ENCODE measurements around the gene MED13. TPM values are rescaled to one million over a fixed set of nuclear protein-coding genes. Genes with fewer than 3 reads are reported as not detected.
"Not testable (repeated sequence)": the region's sequence is repeated elsewhere in the genome, so short reads cannot be mapped to it uniquely, and the experiment has no call there.

Gene MED13
- total RNA-seq, 1 donor from 2014 or later: 130 TPM

DNA sequence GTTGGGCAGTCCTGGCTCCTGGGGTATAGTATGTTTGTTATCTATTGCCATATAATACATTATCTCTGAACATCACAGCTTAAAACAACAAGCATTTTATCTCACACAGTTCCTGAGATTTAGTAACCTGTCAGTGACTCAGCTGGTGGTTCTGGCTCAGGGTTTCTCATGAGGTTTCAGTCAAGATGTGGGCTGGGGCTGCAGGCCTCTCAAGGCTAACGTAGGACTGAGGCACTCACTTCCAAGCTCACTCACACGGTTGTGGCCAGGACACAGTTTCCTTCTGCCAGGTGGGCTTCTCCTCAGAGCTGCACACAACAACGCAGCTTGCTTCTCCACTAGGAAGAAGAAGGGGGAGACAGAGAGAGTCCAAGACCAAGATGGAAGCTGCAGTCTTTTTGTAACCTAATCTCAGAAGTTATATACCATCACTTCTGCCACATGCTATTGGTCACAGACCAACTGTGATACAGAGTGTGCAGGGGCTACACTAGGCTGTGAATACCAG is 10.3 kb upstream of the MED13 start:
- no peak for DNase-seq
- TF ChIP-seq, protein P1, sequence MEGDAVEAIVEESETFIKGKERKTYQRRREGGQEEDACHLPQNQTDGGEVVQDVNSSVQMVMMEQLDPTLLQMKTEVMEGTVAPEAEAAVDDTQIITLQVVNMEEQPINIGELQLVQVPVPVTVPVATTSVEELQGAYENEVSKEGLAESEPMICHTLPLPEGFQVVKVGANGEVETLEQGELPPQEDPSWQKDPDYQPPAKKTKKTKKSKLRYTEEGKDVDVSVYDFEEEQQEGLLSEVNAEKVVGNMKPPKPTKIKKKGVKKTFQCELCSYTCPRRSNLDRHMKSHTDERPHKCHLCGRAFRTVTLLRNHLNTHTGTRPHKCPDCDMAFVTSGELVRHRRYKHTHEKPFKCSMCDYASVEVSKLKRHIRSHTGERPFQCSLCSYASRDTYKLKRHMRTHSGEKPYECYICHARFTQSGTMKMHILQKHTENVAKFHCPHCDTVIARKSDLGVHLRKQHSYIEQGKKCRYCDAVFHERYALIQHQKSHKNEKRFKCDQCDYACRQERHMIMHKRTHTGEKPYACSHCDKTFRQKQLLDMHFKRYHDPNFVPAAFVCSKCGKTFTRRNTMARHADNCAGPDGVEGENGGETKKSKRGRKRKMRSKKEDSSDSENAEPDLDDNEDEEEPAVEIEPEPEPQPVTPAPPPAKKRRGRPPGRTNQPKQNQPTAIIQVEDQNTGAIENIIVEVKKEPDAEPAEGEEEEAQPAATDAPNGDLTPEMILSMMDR (IDR thresholded peaks at IDR 0.05; ENCODE audit: partially characterized antibody, unreplicated experiment): no peak
- no peaks in the 10 kb centered on the region for H3K36me3 Mint-ChIP-seq (ENCODE audit: unreplicated experiment)
- H3K4me3 Mint-ChIP-seq (ENCODE audit: unreplicated experiment): no peak overlapping the region
- H3K9me3 Mint-ChIP-seq (ENCODE audit: unreplicated experiment): peaks cover 2% of the 10 kb centered on the region
- peaks cover 1% of the 10 kb centered on the region for H3K27me3 Mint-ChIP-seq (ENCODE audit: unreplicated experiment)
- H3K4me1 Mint-ChIP-seq (ENCODE audit: low read depth, unreplicated experiment): peaks cover 13% of the 10 kb centered on the region
- no peak overlapping the region for H3K27ac Mint-ChIP-seq (ENCODE audit: unreplicated experiment)

GRCh38 chr17:62073993-62074392 is 8.9 kb upstream of the MED13 start:
- Mint-ChIP-seq H3K36me3 (ENCODE audit: unreplicated experiment) (no peaks in the 10 kb centered on the region), H3K9me3 (ENCODE audit: unreplicated experiment) (peaks cover 2% of the 10 kb centered on the region)
- TF ChIP-seq, protein P1 (IDR thresholded peaks at IDR 0.05; ENCODE audit: partially characterized antibody, unreplicated experiment): no peak

DNA sequence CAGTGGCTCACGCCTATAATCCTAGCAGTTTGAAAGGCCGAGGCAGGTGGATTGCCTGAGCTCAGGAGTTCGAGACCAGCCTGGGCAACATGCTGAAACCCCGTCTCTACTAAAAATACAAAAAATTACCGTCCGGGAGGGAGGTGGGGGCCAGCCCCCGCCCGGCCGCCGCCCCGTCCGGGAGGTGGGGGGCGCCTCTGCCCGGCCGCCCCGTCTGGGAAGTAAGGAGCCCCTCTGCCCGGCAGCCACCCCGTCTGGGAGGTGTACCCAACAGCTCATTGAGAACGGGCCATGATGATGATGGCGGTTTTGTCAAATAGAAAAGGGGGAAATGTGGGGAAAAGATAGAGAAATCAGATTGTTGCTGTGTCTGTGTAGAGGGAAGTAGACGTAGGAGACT is 7.8 kb upstream of the MED13 start:
- H3K4me3 Mint-ChIP-seq (ENCODE audit: unreplicated experiment): peak overlapping the region; percentile 26
- DNase-seq; H3K27ac Mint-ChIP-seq (ENCODE audit: unreplicated experiment); H3K27me3 Mint-ChIP-seq (ENCODE audit: unreplicated experiment); H3K9me3 Mint-ChIP-seq (ENCODE audit: unreplicated experiment); H3K36me3 Mint-ChIP-seq (ENCODE audit: unreplicated experiment): not testable (repeated sequence)
- peaks cover 18% of the 10 kb centered on the region for H3K4me1 Mint-ChIP-seq (ENCODE audit: low read depth, unreplicated experiment)

More at GRCh38 chr17:62073993-62074392, 8.9 kb upstream of the MED13 start:
- Mint-ChIP-seq H3K4me3 (ENCODE audit: unreplicated experiment) (no peak overlapping the region), H3K4me1 (ENCODE audit: low read depth, unreplicated experiment) (peaks cover 18% of the 10 kb centered on the region), H3K27ac (ENCODE audit: unreplicated experiment) (no peak overlapping the region), H3K27me3 (ENCODE audit: unreplicated experiment) (peaks cover 1% of the 10 kb centered on the region)
- DNase-seq: no peak

GRCh38 chr17:62070900-62071299 is 5.8 kb upstream of the MED13 start:
- peak overlapping the region; percentile 76 for H3K27ac Mint-ChIP-seq (ENCODE audit: unreplicated experiment)
- peaks cover 20% of the 10 kb centered on the region for H3K4me1 Mint-ChIP-seq (ENCODE audit: low read depth, unreplicated experiment)
- peaks cover 3% of the 10 kb centered on the region for H3K9me3 Mint-ChIP-seq (ENCODE audit: unreplicated experiment)
- TF ChIP-seq, protein P1 (IDR thresholded peaks at IDR 0.05; ENCODE audit: partially characterized antibody, unreplicated experiment): no peak
- H3K36me3 Mint-ChIP-seq (ENCODE audit: unreplicated experiment): no peaks in the 10 kb centered on the region
- DNase-seq: no peak
- peak overlapping the region; percentile 13 for H3K4me3 Mint-ChIP-seq (ENCODE audit: unreplicated experiment)
- no peaks in the 10 kb centered on the region for H3K27me3 Mint-ChIP-seq (ENCODE audit: unreplicated experiment)

- no peak for DNase-seq
- Mint-ChIP-seq H3K4me3 (ENCODE audit: unreplicated experiment) (peak overlapping the region; percentile 7), H3K27me3 (ENCODE audit: unreplicated experiment) (peaks cover 3% of the 10 kb centered on the region), H3K27ac (ENCODE audit: unreplicated experiment) (no peak overlapping the region), H3K4me1 (ENCODE audit: low read depth, unreplicated experiment) (peaks cover 22% of the 10 kb centered on the region), H3K36me3 (ENCODE audit: unreplicated experiment) (peaks cover 4% of the 10 kb centered on the region), H3K9me3 (ENCODE audit: unreplicated experiment) (peaks cover 8% of the 10 kb centered on the region)
- TF ChIP-seq, protein P1 (IDR thresholded peaks at IDR 0.05; ENCODE audit: partially characterized antibody, unreplicated experiment): no peak
Observed at GRCh38 chr17:62067165-62068145, 2.4 kb upstream of the MED13 start.

Measured in glutamatergic neuron (in vitro differentiated cells).